Esophagus muscularis mucosa (tissue), 4 donors: ENCODE results near the gene B4GALT1. TPM values are rescaled to one million over a fixed set of nuclear protein-coding genes. Genes with fewer than 3 reads are reported as not detected.

Experiments used
- DNase-seq: peaks from one replicate; pipeline ENCODE4 v3.0.0-alpha.2; 2017; ENCODE audit errors: extremely low spot score
- H3K27ac ChIP-seq, 4 donors: fragments of 200-600 bp; sonication (generic); replicated peaks in 1 of 4; 1 replicate in 3 of 4; 2 replicates in 1 of 4; pipeline ENCODE4 v1.5.1; 2016 to 2019; ENCODE audit warnings: mild to moderate bottlenecking in 1 of 4
- H3K27me3 ChIP-seq, 4 donors: fragments of 200-600 bp; sonication (generic); one replicate each; pipeline versions ENCODE4 v1.5.1 to v1.6.0; 2016 to 2019
- H3K36me3 ChIP-seq, 4 donors: fragments of 200-600 bp; sonication (generic); one replicate each; pipeline ENCODE4 v1.5.1; 2016 to 2019
- H3K4me1 ChIP-seq, 4 donors: fragments of 200-600 bp; sonication (generic); one replicate each; pipeline ENCODE4 v1.5.1; 2016 to 2019
- H3K4me3 ChIP-seq, 4 donors: fragments of 200-600 bp; sonication (generic); 1 replicate in 2 of 4; 2 replicates in 2 of 4; pipeline ENCODE4 v1.5.1; 2016 to 2019; ENCODE audit warnings: mild to moderate bottlenecking in 4 of 4, moderate library complexity in 1 of 4
- H3K9me3 ChIP-seq, 4 donors: fragments of 200-600 bp; sonication (generic); 1 replicate in 3 of 4; 2 replicates in 1 of 4; pipeline ENCODE4 v1.5.1; 2016 to 2019
- CTCF ChIP-seq, 3 experiments: fragments of 200-600 bp in 2 of 3; fragments of 450-650 bp in 1 of 3; sonication (generic) in 2 of 3; IDR thresholded peaks; one replicate each; pipeline ENCODE4 v1.5.1; 2017 to 2019; ENCODE audit warnings: antibody characterized with exemption in 3 of 3, mild to moderate bottlenecking in 2 of 3, moderate library complexity in 1 of 3
- EP300 ChIP-seq: sonication (generic); formaldehyde crosslinking; IDR thresholded peaks from one replicate; pipeline ENCODE4 v1.6.1; 2017; ENCODE audit warnings: antibody characterized with exemption
- POLR2A ChIP-seq: fragments of 450-650 bp; IDR thresholded peaks from one replicate; pipeline ENCODE4 v1.6.1; 2017; ENCODE audit warnings: antibody characterized with exemption, moderate library complexity, mild to moderate bottlenecking, low read depth
- POLR2AphosphoS5 ChIP-seq, 2 donors: sonication (generic); formaldehyde crosslinking; IDR thresholded peaks; one replicate each; pipeline ENCODE4 v1.6.1; 2017; ENCODE audit warnings: antibody characterized with exemption in 2 of 2
- WGBS: methylation state at CpG from one replicate; pipeline ENCODE4 v1.1.5; 2018; 5-methylcytosine and 5-hydroxymethylcytosine counted together
- intact Hi-C: fragments of 100-400 bp; cut with DNase I; formaldehyde crosslinking; loops from one replicate; pipeline ENCODE4 v1.15.1; 2023
- total RNA-seq, 4 donors: library from RNA; depleted of rRNA; stranded (reverse); fragments of >200 nt; gene quantifications; one replicate each; pipeline versions ENCODE4 v1.1.0 to v1.2.1, GENCODE V29; 2016

Gene B4GALT1
- total RNA-seq, 4 donors from 2014 or later = 24.5 to 39.6 (median 37.8) TPM

- WGBS = 62% methylated on average over 5 of the region's 5 CpGs
- Histone ChIP-seq H3K4me1 (peaks cover 48 to 83% (median 60%) of the 10 kb centered on the region in 4 donors), H3K36me3 (peaks cover 20 to 97% (median 83%) of the 10 kb centered on the region in 4 donors), H3K9me3 (no peaks in the 10 kb centered on the region), H3K27ac (no peak overlapping the region), H3K4me3 (no peak overlapping the region), H3K27me3 (no peaks in the 10 kb centered on the region)
- DNase-seq = no peak
- intact Hi-C loops = no loop called here
- TF ChIP-seq CTCF (IDR thresholded peaks at IDR 0.05) (no peak), POLR2AphosphoS5 (IDR thresholded peaks at IDR 0.05) (no peak), POLR2A (no peak), EP300 (no peak)
Measured at GRCh38 chr9:33129251-33129885, 37.8 kb downstream of the B4GALT1 start.

GRCh38 chr9:33128570-33128969 lies 38.6 kb downstream of the B4GALT1 start:
- intact Hi-C loops = no loop called here
- WGBS = 96% methylated on average over 4 of the region's 4 CpGs

DNA sequence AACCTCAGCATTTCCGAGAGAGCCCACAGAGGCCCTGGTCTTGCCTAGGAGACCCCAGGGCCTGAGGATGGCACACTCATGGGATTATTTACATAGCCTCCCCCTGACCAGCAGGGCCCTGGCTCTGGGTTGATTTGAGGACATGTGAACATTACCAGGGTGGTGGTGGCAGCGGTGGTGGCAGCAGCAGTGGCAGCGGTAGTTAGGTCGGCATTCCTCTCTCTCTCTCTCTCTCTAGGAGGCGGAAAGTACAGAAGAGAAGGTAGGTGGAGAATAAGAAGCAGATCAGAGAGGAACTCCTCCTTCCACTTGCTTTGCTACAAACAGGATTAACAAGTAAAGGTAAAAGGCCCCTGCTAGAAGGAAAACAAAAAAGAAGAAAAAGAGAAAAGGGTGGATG lies 39.3 kb downstream of the B4GALT1 start:
- peaks cover 12 to 94% (median 73%) of the 10 kb centered on the region in 4 donors for H3K36me3 ChIP-seq
- no peaks in the 10 kb centered on the region for H3K27me3 ChIP-seq
- H3K27ac ChIP-seq = no peak overlapping the region
- H3K4me1 ChIP-seq = peaks cover 40 to 69% (median 57%) of the 10 kb centered on the region in 4 donors
- 71% methylated on average over 5 of the region's 5 CpGs for WGBS
- no peak for TF ChIP-seq POLR2AphosphoS5 (IDR thresholded peaks at IDR 0.05)
- no peak for TF ChIP-seq POLR2A
- no peak for TF ChIP-seq CTCF (IDR thresholded peaks at IDR 0.05)
- no peak for TF ChIP-seq EP300
- intact Hi-C loops = no loop called here
- H3K9me3 ChIP-seq = no peaks in the 10 kb centered on the region
- H3K4me3 ChIP-seq = no peak overlapping the region
- DNase-seq = no peak

More at GRCh38 chr9:33128570-33128969, 38.6 kb downstream of the B4GALT1 start:
- no peak for DNase-seq
- Histone ChIP-seq H3K9me3 (no peaks in the 10 kb centered on the region), H3K4me1 (peaks cover 47 to 76% (median 55%) of the 10 kb centered on the region in 4 donors), H3K4me3 (no peak overlapping the region), H3K27ac (no peak overlapping the region), H3K27me3 (no peaks in the 10 kb centered on the region), H3K36me3 (peaks cover 19 to 97% (median 80%) of the 10 kb centered on the region in 4 donors)
- no peak for TF ChIP-seq CTCF (IDR thresholded peaks at IDR 0.05)
- TF ChIP-seq EP300 = no peak
- TF ChIP-seq POLR2A = no peak

DNA sequence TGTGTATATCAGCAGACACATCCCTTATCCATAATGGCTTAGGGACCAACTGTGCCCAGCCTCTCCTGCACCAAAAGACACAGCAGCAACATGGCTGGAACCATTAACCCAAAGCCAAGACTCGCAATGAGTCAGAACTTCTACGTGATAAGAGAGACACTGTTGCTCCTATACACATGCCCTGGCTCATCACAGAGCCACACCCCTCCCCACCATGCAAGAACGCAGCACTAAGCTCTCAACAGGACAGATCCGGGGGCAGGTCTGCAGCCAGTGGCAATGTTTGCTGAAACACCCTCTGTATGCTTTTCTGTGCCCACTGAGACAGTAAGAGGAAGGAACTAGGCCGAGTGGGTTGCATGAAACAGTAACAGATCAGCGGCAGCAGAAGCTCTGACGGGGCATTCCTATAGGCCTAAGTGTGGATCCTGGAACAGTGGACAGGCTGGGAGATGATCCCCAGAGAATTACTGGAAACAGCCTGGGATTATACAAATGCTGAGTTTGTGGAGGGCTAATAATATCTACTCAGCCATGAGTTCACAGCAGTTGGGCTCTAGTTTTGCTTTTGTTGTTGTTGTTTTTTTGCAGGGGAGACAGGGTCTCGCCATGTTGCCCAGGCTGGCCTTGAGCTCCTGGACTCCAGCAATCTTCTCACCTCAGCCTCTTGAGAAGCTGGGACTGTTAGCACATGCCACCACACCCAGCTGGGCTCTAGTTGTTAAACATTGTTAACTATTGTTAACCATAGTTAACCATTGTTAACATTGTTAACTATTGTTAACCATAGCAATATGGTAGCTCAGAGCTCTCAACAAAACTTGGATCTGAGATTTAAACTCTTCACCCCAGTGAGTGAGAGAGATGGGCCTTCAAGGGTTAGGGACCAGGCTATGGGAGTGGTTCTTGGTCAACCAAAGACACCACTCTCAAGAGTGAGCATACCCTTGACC lies 41.0 kb downstream of the B4GALT1 start:
- H3K4me3 ChIP-seq = no peak overlapping the region
- no peak overlapping the region for H3K27ac ChIP-seq
- H3K36me3 ChIP-seq = peaks cover 8 to 92% (median 63%) of the 10 kb centered on the region in 4 donors
- TF ChIP-seq CTCF (IDR thresholded peaks at IDR 0.05) (no peak), POLR2A (no peak), EP300 (no peak), POLR2AphosphoS5 (IDR thresholded peaks at IDR 0.05) (no peak)
- no peaks in the 10 kb centered on the region for H3K27me3 ChIP-seq
- no peaks in the 10 kb centered on the region for H3K9me3 ChIP-seq
- DNase-seq = no peak
- 77% methylated on average over 8 of the region's 8 CpGs for WGBS
- intact Hi-C loops = no loop called here
- H3K4me1 ChIP-seq = peaks cover 31 to 52% (median 44%) of the 10 kb centered on the region in 4 donors
